Stimulated activated CD8-positive, alpha-beta memory T cell treated with anti-CD3 and anti-CD28 coated beads, Interleukin-15, amount 100 ng/mL, for 1 hour (primary cell): ENCODE measurements around the gene DLGAP1.

Experiments used
- DNase-seq: peaks from one replicate; pipeline ENCODE4 v3.0.0-alpha.2; 2020; ENCODE audit warnings: low read depth

DLGAP1 gene

DNA sequence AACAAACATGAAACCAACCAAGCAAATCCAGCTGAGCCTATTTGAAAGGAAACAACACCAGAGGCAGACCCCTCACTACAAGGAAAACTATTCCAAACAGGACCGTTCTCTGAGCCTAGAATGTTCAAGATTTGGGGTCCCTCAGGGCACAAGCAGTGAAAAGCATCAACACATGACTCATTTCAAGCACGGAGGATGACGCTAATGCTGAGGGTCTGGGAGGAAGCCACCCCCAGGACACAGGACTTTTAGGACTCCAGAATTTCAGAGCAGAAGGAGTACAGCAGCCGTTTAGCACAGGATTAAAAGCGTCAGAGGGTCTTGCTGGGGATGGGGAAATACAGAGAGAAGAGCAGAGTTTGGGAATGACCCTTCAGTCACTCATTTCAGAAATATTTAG lies 168.9 kb downstream of the DLGAP1 start:
- no peak for DNase-seq

DNA sequence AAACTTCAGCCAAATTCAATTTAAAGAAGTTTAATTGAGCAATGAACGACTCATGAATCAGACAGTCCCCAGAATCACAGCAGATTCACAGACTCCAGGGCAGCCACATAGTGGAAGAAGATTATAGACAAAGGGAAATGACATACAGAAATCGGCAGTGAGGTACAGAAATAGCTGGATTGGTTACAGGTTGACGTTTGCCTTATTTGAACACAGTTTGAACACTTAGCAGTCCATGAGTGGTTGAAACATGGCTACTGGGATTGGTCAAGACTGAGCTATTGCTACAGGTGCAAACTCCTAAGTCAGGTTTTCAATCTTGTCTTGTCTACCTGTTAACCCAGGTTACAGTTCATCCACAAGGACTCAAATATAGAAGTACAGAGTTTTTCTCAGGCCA lies 169.6 kb downstream of the DLGAP1 start:
- DNase-seq, result no peak

DNA sequence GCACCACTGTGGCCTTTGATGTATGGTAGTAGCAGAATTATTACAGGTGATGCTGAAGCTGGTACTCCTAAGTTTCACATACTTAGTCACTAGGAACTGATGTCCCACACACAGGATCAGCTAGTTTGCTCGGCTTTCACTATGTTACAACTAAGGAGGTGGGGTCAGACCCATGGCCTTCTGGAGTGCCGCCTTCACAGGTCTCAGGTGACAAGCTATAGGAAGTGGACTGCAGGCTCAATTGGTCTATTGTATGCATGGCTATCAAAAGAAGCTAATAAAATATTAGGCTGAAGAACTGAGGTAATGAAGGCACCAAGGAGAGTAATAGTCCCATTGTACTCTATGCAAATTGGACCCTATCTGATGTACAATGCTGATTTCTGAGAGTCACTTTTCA lies 170.6 kb downstream of the DLGAP1 start:
- no peak for DNase-seq

DNA sequence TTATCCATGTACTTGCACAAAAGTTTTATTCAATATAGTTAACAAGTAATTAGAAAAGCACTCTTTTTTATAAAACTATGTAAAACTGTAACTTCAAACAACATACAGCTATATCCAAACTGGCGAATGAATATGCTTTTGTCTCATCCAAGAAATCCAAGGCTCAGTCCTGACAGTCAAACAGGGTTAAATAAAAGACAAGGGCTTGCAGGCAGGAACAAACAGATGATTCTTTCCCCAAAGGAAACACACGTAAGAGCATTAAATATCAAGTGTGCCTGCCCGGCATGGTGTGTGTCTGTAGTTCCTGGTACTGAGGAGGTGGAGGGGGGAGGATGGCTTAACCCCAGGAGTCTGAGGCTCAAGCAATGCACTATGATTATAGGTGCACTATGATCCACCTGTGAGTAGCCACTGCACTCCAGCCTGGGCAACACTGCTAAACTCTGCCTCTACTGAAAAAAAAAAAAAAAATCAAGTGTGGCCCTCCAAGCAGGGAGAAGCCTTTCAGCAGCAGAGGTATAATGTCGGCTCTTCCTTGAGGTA lies 171.3 kb downstream of the DLGAP1 start:
- DNase-seq, result no peak

DNA sequence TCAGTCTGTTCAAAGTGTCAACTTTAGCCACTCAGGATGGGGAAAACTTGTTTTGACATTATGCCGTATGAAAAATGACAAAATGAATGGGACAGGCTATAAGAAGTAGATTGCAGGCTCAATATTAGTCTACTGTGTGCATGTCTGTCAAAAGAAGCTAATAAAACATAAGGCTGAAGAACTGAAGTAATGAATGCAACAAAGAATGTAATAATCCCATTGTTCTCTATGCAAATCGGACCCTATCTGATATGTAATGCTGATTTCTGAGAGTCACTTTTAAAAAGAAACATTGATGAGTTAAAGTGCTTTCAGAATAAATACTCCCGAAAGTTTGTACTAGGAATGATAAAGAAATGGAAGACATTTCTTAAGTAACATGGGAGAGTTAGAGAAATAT lies 172.2 kb downstream of the DLGAP1 start:
- no peak for DNase-seq

DNA sequence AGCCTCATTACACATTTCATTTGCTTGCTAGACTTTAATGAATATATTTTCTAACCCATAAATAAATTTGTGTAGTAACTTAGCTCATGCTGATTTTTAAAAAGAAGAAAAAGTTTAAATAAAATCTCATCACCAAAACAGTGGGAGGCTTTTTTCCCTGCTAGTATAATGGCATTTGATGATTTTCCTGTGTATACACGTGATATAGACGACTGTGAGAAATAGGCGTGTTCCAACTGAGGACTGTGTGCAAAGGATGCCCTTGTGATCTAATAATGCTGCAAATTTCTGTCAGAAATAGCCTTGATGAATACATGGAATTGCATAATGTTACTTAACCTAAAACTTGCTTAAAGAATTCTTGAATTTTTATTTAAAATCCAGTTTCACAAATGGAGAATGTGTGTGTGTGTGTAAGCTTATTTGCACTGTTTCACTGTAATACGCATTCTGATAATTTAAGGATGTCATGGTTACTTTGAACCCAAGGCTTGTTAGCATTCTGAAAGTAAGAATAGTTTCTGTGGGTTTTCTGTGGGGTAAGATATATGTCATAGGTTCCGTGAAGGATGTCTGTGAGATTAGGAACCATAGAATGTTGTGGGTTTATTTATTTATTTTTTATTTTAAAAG lies 178.0 kb downstream of the DLGAP1 start:
- DNase-seq, result no peak

DNA sequence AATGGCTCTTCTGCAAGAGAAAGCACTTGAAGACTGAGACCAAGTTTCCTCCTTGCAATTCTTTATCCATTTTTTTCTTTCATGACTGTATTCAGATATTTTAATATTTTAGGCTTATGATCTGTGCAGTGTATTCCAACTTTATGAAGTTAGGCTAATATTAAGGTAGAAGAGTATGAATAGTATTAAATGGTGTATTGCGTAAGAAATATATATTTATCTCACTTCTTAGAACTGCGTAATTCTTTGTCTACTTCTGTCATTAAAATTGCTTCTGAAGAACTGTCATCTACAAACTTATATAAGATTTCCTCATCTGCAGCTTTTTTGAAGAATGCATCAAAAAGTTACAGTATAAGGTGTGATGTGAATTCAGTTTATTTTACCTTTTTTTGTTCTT lies 183.2 kb downstream of the DLGAP1 start:
- DNase-seq, result no peak

DNA sequence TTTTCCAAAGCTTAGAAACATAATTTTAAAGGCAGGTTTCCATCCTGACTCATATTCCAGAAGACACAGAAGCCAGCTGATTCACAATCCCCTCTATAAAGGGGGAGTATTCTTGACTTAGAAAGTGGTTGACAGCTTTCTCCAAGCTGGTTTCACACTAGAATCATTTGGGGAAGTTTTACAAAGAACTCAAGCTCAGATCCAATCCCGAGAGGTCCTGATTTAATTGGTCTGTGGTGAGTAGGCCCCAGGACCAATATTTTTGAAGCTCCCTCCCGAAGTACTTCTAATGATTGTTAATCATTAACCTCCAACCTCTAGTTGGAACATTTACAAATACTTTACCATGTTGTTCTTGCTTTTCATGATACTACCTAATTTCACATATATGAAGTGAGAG lies 184.1 kb downstream of the DLGAP1 start:
- no peak for DNase-seq

DNA sequence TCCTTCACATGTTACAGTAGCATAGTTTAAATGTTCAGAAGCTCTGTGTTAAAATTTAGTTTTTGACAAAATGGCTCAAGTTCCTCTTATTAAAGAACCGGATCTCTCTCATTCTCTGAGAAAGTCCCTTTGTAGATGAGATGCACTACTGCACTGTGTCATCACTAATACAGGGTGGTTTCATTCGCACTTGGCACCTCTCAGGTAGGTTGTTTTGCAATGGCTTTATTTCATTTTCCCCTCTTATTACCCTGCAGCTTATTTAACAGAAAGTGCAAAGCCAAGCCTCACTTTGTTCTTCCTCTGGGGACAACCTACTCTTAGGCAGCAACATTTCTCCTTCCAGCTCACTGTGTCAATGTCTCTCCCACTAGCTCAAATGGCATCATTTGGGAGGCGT lies 185.1 kb downstream of the DLGAP1 start:
- no peak for DNase-seq

DNA sequence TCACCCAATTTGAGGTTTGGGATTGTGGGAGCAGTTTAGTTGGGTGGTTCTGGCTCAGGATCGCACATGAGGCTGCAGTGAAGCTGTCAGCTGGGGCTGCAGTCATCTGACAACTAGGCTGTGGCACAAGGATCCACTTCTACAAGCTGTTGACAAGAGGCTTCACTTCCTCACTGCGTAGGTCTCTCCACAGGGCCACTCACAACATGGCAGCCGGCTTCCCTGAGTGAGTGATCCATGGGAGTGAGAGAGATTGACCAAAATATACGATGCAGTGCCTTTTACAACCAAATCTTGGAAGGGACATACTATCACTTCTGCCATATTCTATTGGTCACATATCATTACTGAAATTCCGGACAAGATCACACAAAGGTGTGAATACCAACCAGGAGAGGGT lies 187.5 kb downstream of the DLGAP1 start:
- DNase-seq, result no peak

DNA sequence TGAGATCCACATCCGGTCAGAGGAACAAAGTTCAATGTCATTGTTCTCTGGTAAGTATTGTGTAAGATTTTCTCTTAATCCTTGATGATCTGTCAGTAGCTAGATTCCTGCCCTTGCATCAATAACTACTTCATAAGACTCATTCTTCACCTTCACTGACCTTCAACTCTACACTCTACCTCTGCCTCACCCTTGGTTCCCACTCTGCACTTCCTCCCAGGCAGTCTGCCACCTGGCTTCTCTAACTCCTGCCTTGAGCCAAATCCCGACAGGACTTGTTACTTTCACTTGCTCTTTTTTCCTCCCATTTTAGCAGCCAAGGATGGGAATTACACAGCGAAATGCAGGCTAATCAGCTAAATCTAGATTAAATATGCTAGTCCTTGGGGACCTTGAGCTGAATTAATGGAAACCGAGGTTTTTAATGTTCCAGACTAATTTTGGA lies 190.7 kb downstream of the DLGAP1 start:
- DNase-seq, result no peak

DNA sequence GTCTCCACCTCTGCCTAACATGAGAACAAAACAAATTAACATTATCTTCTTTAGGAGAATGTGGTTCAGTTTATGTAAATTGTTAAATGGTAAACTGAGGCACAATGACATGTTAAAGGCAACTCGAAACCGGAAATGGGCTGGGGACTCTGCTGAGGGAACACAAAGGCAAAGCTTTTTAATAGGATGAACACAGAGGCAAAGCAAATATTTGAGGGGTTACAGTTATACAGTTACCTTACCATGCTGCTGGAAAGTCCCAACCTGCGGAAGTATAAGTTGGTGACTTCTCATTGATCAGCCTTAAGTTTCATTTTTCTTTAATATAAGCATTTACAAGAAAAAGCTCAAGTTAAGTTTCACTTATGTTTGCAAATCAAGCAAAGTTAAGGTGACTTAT lies 195.0 kb downstream of the DLGAP1 start:
- DNase-seq, result no peak

DNA sequence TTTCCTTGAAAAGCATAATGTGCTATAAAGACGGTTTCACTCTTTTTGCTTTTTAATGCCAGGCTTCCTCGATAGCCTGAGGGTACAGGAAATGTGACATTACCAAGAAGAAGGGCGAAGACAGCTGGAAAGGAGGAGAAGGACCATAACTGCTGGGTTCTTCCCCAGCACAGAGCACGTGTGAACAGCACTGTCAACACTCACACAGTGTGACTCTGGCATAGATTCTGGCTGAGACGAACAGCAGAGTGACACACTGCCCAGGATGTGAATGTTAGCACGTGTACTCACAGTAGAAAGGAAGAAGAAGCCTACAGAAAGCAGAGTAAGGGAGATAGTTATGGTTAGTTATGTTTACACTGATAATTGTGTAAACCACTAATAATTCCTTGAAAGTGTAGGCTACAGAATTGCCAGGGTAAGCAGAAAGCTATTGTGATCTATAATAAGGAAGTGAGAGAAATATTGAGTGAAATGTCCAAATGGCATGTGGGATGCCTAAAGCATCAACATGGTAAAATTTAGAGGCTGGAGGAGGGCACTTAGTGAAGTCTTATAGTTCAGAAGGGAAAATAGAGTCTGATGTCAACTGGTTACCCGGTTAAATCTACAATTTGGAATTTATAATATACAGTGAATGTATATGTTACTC lies 198.2 kb downstream of the DLGAP1 start:
- DNase-seq, result no peak

DNA sequence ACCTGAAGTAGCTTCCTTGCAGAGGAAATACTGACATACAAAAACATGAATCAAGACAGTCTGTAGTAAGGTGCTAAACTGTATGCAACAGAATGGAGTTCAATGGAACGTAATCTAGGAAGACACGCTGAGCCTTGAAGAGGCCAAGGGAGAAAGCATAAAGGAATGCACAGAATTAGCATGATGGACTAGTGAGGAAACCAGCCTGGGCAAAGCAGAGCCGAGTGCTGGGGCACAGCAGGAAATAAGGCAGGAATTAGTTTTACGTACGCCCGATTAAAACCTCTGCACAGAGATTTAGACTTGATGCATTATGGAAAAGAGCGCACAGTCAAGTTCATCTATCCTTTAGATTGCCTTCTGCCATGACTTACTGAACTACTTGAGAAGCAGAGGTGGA lies 200.3 kb downstream of the DLGAP1 start:
- DNase-seq, result no peak

DNA sequence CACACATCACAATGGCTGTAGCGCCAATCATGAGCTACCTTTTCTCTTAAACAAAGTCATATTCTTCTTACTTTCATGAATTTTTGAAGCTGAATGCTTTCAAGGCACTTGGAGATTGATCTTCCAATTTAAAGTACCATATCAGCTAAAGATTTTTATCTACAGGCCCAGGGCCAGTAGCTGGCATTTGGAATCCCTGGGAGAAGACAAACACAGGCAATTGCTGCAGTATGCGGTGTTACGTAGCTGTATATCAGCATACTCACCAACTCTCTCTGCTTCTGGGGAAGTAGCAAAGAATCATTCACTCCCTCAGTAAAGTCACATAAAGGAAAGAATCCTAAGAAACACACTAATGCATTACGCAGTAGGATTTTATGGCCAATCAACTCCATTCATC lies 202.3 kb downstream of the DLGAP1 start:
- no peak for DNase-seq

DNA sequence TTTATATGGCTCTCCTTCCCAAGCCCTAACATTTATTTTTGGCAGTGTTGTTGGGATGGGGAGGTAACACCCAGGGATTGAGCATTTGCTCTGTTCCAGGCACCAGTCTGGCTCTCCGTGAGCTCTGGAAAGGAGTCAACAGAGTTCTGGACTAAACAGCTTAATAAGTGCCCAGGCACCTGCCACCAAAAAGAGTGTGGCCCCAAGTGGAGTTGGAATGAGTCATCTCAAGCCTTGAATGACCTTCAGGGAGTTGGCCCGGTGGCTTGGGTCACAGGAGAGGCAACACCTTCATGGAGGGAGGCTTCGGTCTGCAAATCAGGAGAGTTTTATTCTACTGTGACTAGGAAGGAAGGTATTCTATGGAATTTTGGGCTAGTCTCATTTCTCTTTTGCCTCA lies 203.2 kb downstream of the DLGAP1 start:
- DNase-seq, result no peak

DNA sequence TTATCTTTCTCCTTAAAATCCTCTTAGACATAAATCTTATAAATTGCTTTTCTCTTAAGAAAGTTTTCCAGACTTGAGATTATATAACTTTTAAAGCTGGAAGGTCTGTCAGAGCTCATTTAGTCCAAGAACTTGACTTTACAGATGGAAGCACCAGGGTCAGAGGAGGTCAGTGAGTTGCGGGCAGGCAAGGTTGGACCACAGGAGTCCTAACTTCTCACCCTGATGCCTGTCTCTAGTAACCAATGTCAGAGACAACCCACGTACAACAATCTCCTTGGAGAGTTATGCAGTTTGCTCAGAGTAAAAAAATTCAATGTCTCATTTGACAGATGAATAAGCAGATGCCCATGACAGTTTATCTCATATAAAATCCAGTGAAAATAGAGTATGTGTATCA lies 203.9 kb downstream of the DLGAP1 start:
- DNase-seq, result no peak

DNA sequence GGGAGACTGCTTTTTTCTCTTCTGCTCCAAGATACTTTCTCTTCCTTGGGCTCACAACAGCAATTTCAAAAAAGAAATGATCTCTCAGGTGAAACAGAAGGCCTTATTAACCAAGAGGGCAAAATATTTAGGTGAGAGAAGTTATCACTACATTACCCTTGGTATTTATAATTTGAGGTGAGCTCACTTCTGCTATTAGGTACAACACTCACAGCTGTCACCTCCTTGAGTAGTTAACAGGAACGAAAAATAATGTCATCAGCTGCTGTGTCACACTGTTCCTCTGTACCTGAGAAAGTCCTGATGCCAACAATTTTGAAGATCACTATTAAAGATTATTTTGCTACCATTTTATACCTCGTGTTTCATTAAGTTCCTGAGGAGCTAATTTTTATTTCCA lies 205.0 kb downstream of the DLGAP1 start:
- DNase-seq, result no peak

DNA sequence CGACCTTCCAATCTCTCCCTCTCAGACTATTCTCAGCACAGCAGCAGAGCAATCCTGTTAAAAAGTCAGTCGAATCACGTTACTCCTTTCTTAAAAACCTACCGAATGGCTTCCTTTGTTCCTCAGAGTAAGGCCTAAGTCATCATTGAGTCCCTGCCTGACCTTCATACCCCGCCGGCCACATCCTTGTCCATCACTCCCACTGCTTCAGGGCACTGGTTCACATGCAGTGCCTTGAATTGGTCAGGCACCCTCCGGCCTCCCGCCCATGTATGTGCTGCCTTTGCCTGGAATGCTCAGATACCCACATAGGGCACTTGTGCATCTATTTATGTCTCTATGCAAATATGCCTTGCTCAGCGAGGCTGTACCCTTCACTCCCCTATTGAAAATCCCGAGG lies 206.4 kb downstream of the DLGAP1 start:
- DNase-seq, result no peak

DNA sequence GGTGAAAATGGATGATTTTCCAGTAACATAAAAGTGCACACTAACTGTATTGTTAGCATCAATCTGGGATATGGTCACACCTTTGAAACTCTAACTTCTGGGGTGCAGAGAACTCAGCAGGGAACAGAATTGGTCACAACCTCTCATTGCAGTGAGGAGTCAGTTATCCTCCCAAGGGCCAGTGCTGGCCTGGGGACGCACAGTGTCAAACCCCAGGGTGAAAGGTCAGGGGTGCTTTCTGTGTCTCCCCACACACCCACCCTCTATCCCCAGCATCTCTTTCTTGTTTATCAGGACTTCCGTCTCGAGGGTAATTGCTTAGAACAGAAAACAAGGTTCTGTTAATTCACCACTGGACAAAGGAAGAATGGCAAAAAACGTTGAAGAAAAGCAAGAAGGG lies 208.7 kb downstream of the DLGAP1 start:
- DNase-seq, result no peak

DNA sequence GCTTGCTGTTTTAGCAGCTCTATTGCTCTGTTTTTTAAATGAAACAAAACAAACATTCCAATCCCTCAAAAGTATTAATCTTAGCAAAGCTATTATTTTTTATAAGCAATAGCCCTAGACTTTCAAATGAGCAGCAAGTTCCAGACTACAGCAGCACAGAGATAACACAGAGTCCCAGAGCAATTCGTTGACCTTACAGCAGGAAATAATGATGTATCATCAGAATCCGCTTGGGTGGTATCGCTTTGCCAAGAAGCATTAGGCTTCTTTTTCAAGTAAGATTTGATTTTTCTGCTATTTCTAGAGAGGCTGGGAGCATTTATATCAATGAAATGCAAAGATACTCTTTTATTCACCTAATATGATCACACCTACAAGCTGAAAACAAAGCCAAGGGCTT lies 209.7 kb downstream of the DLGAP1 start:
- DNase-seq, result no peak

DNA sequence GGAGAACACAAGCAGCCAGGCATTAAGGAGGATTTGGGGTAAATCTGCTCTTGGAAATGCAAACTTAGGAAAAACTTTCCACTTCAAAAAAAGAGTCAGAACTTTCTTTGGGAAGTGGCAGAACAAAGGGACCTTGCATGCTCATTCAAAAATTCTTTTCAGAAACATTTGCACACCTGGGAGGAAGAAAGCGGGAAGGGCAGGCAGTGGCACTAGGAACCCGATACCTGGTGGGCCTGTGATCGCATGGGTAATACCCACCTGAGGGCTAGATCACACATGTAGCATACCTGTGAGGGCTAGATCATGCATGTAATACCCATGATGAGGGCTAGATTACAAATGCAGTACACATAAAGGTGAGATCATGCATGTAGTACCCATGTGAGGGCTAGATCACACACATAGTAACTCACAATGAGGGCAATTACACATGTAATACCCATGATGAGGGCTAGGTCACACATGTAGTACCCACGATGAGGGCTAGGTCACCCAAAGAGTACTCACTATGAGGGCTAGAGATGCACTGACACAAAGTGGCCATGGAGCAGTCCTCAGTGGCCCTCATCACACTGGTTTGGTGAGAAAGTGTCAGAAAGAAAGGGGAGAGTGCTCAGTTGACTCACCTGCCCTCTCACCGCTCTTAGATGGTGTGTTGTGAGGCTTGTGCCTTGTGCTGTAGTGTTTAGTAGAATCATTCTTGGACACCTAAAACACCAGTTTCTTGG lies 212.5 kb downstream of the DLGAP1 start:
- no peak for DNase-seq

DNA sequence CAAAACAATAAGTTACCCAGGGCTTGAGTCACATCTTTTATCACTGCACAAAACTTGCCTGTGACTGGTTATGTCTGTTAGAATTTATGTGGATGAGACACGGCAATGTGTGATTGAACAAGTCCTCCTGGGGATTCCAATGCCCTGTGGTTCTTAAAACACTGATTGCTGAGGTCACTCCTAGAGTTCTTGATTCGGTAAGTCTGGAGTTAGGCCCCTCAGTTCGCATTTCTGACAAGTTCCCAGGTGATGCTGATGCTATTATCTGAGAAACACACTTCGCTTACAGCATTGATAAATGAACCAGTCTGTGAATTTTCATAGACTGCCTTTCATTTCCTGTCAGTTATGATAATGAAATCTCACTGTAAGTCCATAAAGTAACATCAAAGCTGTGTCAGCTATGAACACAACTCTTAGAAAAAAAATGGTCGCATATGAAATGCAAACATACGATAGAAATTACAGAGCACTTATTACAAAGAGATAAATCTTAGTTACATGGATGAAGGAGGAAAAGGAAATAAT lies 214.0 kb downstream of the DLGAP1 start:
- no peak for DNase-seq
